Calu3 (cell line): ENCODE data around the gene GRHL1. TPM values are rescaled to one million over a fixed set of nuclear protein-coding genes. Genes with fewer than 3 reads are reported as not detected.

Source experiments
- BruUV-seq: library from RNA; stranded (reverse); fragments of 400-500 nt; replicated peaks from 2 replicates; lab custom pipeline; 2021; lab: Mats Ljungman, UMichigan
- CTCF ChIA-PET: fragments of 300-600 bp; sonication (Branson Sonifier 250); formaldehyde crosslinking; loops from one replicate; lab custom pipeline; 2022; ENCODE audit warnings: antibody characterized with exemption; lab: Charles Lee
- DNase-seq: peaks from one replicate; pipeline ENCODE4 v3.0.0; 2022
- H3K27ac Mint-ChIP-seq: one replicate; pipeline ENCODE4 v1.8.0; 2022; ENCODE audit warnings: mixed read lengths; ENCODE audit not compliant: unreplicated experiment
- H3K27me3 Mint-ChIP-seq: one replicate; pipeline ENCODE4 v1.8.0; 2022; ENCODE audit warnings: mixed read lengths; ENCODE audit not compliant: unreplicated experiment
- H3K36me3 Mint-ChIP-seq: one replicate; pipeline ENCODE4 v1.8.0; 2022; ENCODE audit warnings: mild to moderate bottlenecking, moderate library complexity, mixed read lengths; ENCODE audit not compliant: insufficient read depth, unreplicated experiment
- H3K4me1 Mint-ChIP-seq: one replicate; pipeline ENCODE4 v1.8.0; 2022; ENCODE audit warnings: mild to moderate bottlenecking, low read depth, mixed read lengths; ENCODE audit not compliant: unreplicated experiment
- H3K4me3 Mint-ChIP-seq: one replicate; pipeline ENCODE4 v1.8.0; 2022; ENCODE audit warnings: mild to moderate bottlenecking, low read depth, moderate library complexity, mixed read lengths; ENCODE audit not compliant: unreplicated experiment
- H3K9me3 Mint-ChIP-seq: one replicate; pipeline ENCODE4 v1.8.0; 2022; ENCODE audit warnings: low read depth, mixed read lengths; ENCODE audit not compliant: unreplicated experiment
- CTCF ChIP-seq: fragments of 200-600 bp; IDR thresholded peaks from one replicate; pipeline ENCODE4 v1.8.0; 2022; ENCODE audit warnings: antibody characterized with exemption; ENCODE audit not compliant: unreplicated experiment
- intact Hi-C: fragments of 100-400 bp; cut with micrococcal nuclease; formaldehyde crosslinking; loops from one replicate; pipeline ENCODE4 v1.10.0; 2022; ENCODE audit not compliant: unreplicated experiment
- total RNA-seq: library from RNA; stranded (reverse); gene quantifications from 2 replicates; pipeline ENCODE4 v1.2.3, GENCODE V29; 2022

The GRHL1 gene
- total RNA-seq, 1 experiment from 2014 or later: 11.7 TPM

GRCh38 chr2:9909106-9909505 lies 42.4 kb upstream of the GRHL1 start:
- H3K27me3 Mint-ChIP-seq: no peaks in the 10 kb centered on the region
- no TSS peak for BruUV-seq
- no peak for TF ChIP-seq CTCF
- CTCF ChIA-PET: interaction anchor here (0.5 to 1.3 kb wide), 2 partner anchors 66 to 220 kb away, joined by 3 to 5 read pairs; partner anchors contain the start of gene TAF1B
- no peak for DNase-seq
- no peaks in the 10 kb centered on the region for H3K9me3 Mint-ChIP-seq
- peaks cover 21% of the 10 kb centered on the region for H3K4me1 Mint-ChIP-seq
- intact Hi-C loops: no loop called here
- no peak overlapping the region for H3K4me3 Mint-ChIP-seq
- H3K27ac Mint-ChIP-seq: no peak overlapping the region
- peaks cover 9% of the 10 kb centered on the region for H3K36me3 Mint-ChIP-seq

- no peak overlapping the region for H3K4me3 Mint-ChIP-seq
- BruUV-seq: no TSS peak
- no peak for TF ChIP-seq CTCF
- CTCF ChIA-PET: interaction anchor here (0.6 kb wide), 1 partner anchor 138 kb away, joined by 3 read pairs; no protein-coding TSS in a partner anchor
- peaks cover 27% of the 10 kb centered on the region for H3K4me1 Mint-ChIP-seq
- H3K36me3 Mint-ChIP-seq: peaks cover 10% of the 10 kb centered on the region
- no peak for DNase-seq
- no peaks in the 10 kb centered on the region for H3K9me3 Mint-ChIP-seq
- no peaks in the 10 kb centered on the region for H3K27me3 Mint-ChIP-seq
- no peak overlapping the region for H3K27ac Mint-ChIP-seq
- intact Hi-C loops: no loop called here
Measured at GRCh38 chr2:9910699-9911098, 40.8 kb upstream of the GRHL1 start.

DNA sequence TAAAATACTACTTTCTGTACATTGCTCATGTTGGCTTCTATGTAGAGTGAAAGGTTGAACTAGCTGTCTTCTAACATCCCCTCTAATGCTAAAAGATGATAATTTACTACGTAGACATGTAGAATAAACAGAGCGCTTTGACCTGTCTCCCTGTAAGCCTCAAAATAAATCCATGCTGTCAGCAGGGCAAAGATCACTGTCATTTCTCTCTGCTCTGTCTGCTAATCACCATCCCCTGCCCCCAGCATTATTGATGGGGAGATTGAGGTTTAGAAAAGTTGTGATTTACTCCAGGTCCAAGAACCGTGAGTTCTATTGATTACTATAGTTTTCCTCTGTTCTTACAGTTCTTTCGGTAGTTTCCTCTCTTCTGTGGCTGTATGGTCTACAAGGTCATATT lies 39.0 kb upstream of the GRHL1 start:
- no peak for DNase-seq
- CTCF ChIA-PET: no interaction called here
- peaks cover 21% of the 10 kb centered on the region for H3K4me1 Mint-ChIP-seq
- no peak overlapping the region for H3K27ac Mint-ChIP-seq
- no peaks in the 10 kb centered on the region for H3K9me3 Mint-ChIP-seq
- intact Hi-C loops: no loop called here
- H3K36me3 Mint-ChIP-seq: peaks cover 10% of the 10 kb centered on the region
- no peaks in the 10 kb centered on the region for H3K27me3 Mint-ChIP-seq
- TF ChIP-seq CTCF: no peak
- BruUV-seq: no TSS peak
- H3K4me3 Mint-ChIP-seq: no peak overlapping the region

DNA sequence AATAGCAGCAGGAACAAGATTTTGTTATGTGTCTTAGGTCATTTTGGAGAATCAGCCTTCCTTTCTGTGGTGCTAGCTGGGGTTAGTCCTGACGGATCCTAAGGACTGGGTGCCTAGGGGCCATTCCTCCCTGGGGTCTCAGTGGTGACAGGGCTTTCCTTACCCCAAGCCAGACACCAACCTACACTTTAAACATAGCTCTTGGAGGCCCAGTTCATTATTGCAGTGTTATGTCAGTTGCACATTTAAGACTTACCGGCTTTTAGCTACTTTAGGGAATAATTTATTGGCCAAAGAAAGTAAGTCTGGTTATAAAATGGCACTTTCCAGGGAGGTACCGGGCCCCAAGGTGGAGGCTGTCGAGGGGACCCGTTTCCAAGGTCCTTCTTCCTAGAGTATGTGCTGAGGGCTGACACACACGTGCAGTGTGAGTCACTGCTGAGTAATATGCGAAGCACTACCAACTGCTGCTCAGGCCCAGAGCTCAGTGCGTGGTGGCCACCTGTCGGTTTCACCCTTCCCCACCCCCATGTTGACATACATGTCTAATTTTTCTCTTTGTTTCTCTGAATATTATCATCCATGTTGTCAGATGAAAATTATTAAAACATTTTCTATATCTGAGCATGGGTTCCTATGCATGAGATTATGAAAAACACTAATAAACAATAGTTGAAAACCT lies 37.0 kb upstream of the GRHL1 start:
- DNase-seq: peak; percentile 75
- H3K36me3 Mint-ChIP-seq: peaks cover 10% of the 10 kb centered on the region
- no peak overlapping the region for H3K4me3 Mint-ChIP-seq
- no peaks in the 10 kb centered on the region for H3K9me3 Mint-ChIP-seq
- intact Hi-C loops: loop anchor here (1.0 to 2.0 kb wide), 2 partner anchors 100 to 115 kb away; no protein-coding TSS in a partner anchor
- H3K27ac Mint-ChIP-seq: peak overlapping the region; percentile 48
- TF ChIP-seq CTCF: peak; percentile 40
- no TSS peak for BruUV-seq
- H3K4me1 Mint-ChIP-seq: peaks cover 21% of the 10 kb centered on the region
- CTCF ChIA-PET: interaction anchor here (1.0 to 1.8 kb wide), 8 partner anchors 19 to 132 kb away, joined by 3 to 8 read pairs (median 4); partner anchors contain the start of gene TAF1B
- no peaks in the 10 kb centered on the region for H3K27me3 Mint-ChIP-seq
